BE2C (cell line): ENCODE measurements around the gene SARDH.

Source experiments
- DNase-seq: peaks from one replicate; pipeline ENCODE4 v3.0.0-alpha.2; 2020
- H3K27me3 ChIP-seq: fragments of 250-450 bp; sonication (Bioruptor Pico); 2 replicates; pipeline ENCODE4 v1.5.1; 2020; ENCODE audit warnings: mild to moderate bottlenecking
- H3K36me3 ChIP-seq: fragments of 250-450 bp; sonication (Bioruptor Pico); 2 replicates; pipeline ENCODE4 v1.5.1; 2020; ENCODE audit warnings: mild to moderate bottlenecking
- H3K4me1 ChIP-seq: fragments of 250-450 bp; sonication (Bioruptor Pico); 2 replicates; pipeline ENCODE4 v1.5.1; 2020
- H3K4me3 ChIP-seq: 2 replicates; pipeline ENCODE4 v1.5.1; 2011; ENCODE audit warnings: low read depth, low read length
- H3K9me3 ChIP-seq: fragments of 250-450 bp; sonication (Bioruptor Pico); 2 replicates; pipeline ENCODE4 v1.5.1; 2020
- TF ChIP-seq, protein P1 (sequence below): IDR thresholded peaks from 2 replicates; pipeline ENCODE4 v1.5.1; 2012; ENCODE audit warnings: mild to moderate bottlenecking, low read depth, low read length

SARDH gene

DNA sequence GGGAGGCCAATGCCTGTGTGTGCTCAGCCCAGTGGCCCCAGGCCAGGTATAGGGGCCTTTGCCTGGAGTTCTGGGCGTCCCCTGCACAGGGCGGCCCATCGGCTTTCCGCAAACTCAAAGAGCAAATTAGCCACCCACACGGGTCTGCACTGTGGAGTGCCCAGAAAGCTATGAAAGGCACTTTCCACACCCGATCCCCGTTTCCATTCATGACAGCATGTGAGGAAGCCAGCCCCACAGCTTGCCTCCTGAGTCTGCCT, 96.8 kb downstream of the SARDH start:
- no peak for DNase-seq
- Histone ChIP-seq H3K9me3 (no peaks in the 10 kb centered on the region), H3K27me3 (no peaks in the 10 kb centered on the region), H3K4me1 (peaks cover 13% of the 10 kb centered on the region), H3K36me3 (peaks cover 73% of the 10 kb centered on the region), H3K4me3 (no peak overlapping the region)
- TF ChIP-seq, protein P1, sequence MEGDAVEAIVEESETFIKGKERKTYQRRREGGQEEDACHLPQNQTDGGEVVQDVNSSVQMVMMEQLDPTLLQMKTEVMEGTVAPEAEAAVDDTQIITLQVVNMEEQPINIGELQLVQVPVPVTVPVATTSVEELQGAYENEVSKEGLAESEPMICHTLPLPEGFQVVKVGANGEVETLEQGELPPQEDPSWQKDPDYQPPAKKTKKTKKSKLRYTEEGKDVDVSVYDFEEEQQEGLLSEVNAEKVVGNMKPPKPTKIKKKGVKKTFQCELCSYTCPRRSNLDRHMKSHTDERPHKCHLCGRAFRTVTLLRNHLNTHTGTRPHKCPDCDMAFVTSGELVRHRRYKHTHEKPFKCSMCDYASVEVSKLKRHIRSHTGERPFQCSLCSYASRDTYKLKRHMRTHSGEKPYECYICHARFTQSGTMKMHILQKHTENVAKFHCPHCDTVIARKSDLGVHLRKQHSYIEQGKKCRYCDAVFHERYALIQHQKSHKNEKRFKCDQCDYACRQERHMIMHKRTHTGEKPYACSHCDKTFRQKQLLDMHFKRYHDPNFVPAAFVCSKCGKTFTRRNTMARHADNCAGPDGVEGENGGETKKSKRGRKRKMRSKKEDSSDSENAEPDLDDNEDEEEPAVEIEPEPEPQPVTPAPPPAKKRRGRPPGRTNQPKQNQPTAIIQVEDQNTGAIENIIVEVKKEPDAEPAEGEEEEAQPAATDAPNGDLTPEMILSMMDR, result no peak

GRCh38 chr9:133640580-133641395, 97.4 kb downstream of the SARDH start:
- DNase-seq, result no peak
- Histone ChIP-seq H3K36me3 (peaks cover 68% of the 10 kb centered on the region), H3K4me1 (peaks cover 13% of the 10 kb centered on the region), H3K9me3 (no peaks in the 10 kb centered on the region), H3K4me3 (peak overlapping the region; percentile 14; the same call in 1 of the 2 replicates), H3K27me3 (no peaks in the 10 kb centered on the region)
- TF ChIP-seq, protein P1, result no peak

DNA sequence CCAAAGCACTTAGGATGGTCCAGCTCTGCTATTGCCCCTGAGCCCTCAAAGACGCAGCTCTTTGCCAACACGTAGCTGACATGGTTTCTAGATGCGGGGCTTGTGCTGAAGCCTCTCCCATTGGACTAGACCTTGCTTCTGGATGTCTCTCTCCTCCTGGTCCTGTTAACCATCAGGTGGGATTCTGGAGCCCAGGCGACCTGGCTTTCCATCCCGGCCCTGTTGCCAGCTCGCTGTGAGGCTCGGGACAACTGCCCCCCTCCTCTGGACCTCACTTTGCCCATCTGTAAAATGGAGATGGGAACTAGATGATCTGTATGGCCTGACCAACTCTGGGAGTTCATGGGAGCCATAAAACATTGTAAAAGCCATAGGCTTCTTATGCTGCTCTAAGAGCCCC, 98.0 kb downstream of the SARDH start:
- TF ChIP-seq, protein P1, result no peak
- DNase-seq, result no peak
- H3K27me3 ChIP-seq, result no peaks in the 10 kb centered on the region
- H3K4me1 ChIP-seq, result peaks cover 20% of the 10 kb centered on the region
- H3K36me3 ChIP-seq, result peaks cover 62% of the 10 kb centered on the region
- H3K9me3 ChIP-seq, result no peaks in the 10 kb centered on the region
- H3K4me3 ChIP-seq, result peak overlapping the region; percentile 14; the same call in 1 of the 2 replicates

- Histone ChIP-seq H3K27me3 (no peaks in the 10 kb centered on the region), H3K9me3 (no peaks in the 10 kb centered on the region), H3K4me1 (peaks cover 25% of the 10 kb centered on the region), H3K36me3 (peaks cover 56% of the 10 kb centered on the region), H3K4me3 (peak overlapping the region; percentile 80)
- no peak for DNase-seq
- TF ChIP-seq, protein P1, result no peak
Observed at GRCh38 chr9:133639613-133640012, 98.5 kb downstream of the SARDH start.

DNA sequence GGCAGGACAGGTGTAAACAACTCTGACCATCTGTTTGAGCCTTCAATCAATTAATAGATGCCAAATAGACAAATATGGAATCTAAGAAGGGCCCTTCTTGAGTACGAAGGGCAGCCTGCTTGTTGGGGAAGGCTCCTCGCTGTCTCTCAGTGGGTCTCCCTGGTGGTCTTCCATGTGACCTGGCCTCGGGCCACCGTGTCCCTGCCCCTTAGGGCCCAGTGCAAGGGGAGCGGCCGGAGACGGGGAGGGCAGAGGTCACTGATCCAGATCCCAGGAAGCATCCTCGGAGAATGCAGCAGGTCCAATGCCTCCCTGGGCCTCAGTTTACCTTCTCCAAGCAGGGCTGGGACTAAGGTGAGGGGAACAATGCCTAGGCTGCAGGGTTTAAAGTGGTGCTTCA, 99.4 kb downstream of the SARDH start:
- Histone ChIP-seq H3K36me3 (peaks cover 47% of the 10 kb centered on the region), H3K4me3 (peak overlapping the region; percentile 80), H3K27me3 (no peaks in the 10 kb centered on the region), H3K4me1 (peaks cover 34% of the 10 kb centered on the region), H3K9me3 (no peaks in the 10 kb centered on the region)
- TF ChIP-seq, protein P1, result no peak
- no peak for DNase-seq

DNA sequence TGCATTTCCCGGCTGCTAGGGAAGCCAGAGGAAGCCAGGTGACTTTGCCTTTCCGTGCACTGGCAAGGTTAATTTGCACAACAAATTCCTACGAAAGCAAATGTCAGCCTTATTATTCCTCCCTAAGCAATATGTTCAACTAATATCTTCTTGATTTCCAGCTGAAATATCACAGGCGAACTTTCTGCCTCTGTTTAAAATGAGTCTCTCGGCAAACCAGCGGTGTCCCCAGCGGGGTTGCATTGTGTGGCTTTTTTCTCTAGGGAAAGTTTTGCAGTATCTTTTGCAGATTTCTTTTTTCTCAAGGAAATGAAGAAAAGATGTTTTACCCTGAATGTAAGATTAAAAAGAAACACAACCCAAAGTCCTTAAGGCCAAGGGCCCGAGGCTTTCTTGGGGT, 100.1 kb downstream of the SARDH start:
- Histone ChIP-seq H3K4me1 (peaks cover 39% of the 10 kb centered on the region), H3K27me3 (no peaks in the 10 kb centered on the region), H3K4me3 (peak overlapping the region; percentile 80), H3K9me3 (no peaks in the 10 kb centered on the region), H3K36me3 (peaks cover 42% of the 10 kb centered on the region)
- DNase-seq, result no peak
- TF ChIP-seq, protein P1, result no peak
